HG03432 (cell line): Measurements from ENCODE around the gene INAVA.
"Not testable (repeated sequence)": the region's sequence is repeated elsewhere in the genome, so short reads cannot be mapped to it uniquely, and the experiment has no call there.

Experiments used
- ATAC-seq: cut with Tn5 transposase; IDR thresholded peaks from one replicate; pipeline ENCODE4 v1.9.1; 2021; ENCODE audit warnings: mild to moderate bottlenecking, moderate library complexity; ENCODE audit not compliant: unreplicated experiment

The INAVA gene

GRCh38 chr1:200960948-200961340, 66.2 kb downstream of the INAVA start:
- ATAC-seq, result no peak

GRCh38 chr1:200962151-200962550, 67.5 kb downstream of the INAVA start:
- ATAC-seq, result not testable (repeated sequence)

- ATAC-seq, result no peak
Observed at GRCh38 chr1:200962631-200963030, 67.9 kb downstream of the INAVA start.

- ATAC-seq, result no peak
Observed at GRCh38 chr1:200963076-200963475, 68.4 kb downstream of the INAVA start.

- ATAC-seq, result not testable (repeated sequence)
Observed at GRCh38 chr1:200963888-200964287, 69.2 kb downstream of the INAVA start.
